ENCODE data around the gene SLC27A5. TPM values are rescaled to one million over a fixed set of nuclear protein-coding genes. Genes with fewer than 3 reads are reported as not detected.

Gene SLC27A5
- polyA plus RNA-seq, 1 of the 3 experiments (the other 2 are of a cell fraction): 57.3 TPM

- H2AFZ ChIP-seq (ENCODE audit: low read depth): no peak overlapping the region
- H3K36me3 ChIP-seq (replicated peaks in 1 of 2; ENCODE audit: control insufficient read depth in 1 of 2, insufficient read depth in 2 of 2, low read length in 1 of 2): peaks cover 0 to 17% of the 10 kb centered on the region in 2 experiments
- POLR2A ChIA-PET: no interaction called here
- no peak overlapping the region for H3K4me3 ChIP-seq (ENCODE audit: low read depth in 2 of 2, low read length in 1 of 2)
- H3K9ac ChIP-seq: no peak overlapping the region
- TF ChIP-seq ELF1 (IDR thresholded peaks at IDR 0.05) (no peak), YY1 (IDR thresholded peaks at IDR 0.05; ENCODE audit: low read depth) (no peak), GATA2 (CRISPR knock-in tag; IDR thresholded peaks at IDR 0.05) (no peak), EP300 (IDR thresholded peaks at IDR 0.05; ENCODE audit: borderline replicate concordance in 1 of 2, low read depth in 1 of 2, low read length in 1 of 2) (no peak), CHD2 (IDR thresholded peaks at IDR 0.05; ENCODE audit: low read length, partially characterized antibody) (no peak), MXI1 (IDR thresholded peaks at IDR 0.05; ENCODE audit: low read depth, low read length) (no peak), FOXJ3 (CRISPR knock-in tag; IDR thresholded peaks at IDR 0.05) (no peak), TAF1 (IDR thresholded peaks at IDR 0.05; ENCODE audit: borderline replicate concordance, low read depth, low read length) (no peak), RFX5 (IDR thresholded peaks at IDR 0.05; ENCODE audit: low read length) (no peak), FOXM1 (IDR thresholded peaks at IDR 0.05; ENCODE audit: low read depth) (no peak), SIN3A (IDR thresholded peaks at IDR 0.05; ENCODE audit: borderline replicate concordance, low read depth, low read length) (no peak), FOSL2 (IDR thresholded peaks at IDR 0.05; ENCODE audit: borderline replicate concordance, low read depth) (no peak), USF2 (IDR thresholded peaks at IDR 0.05; ENCODE audit: borderline replicate concordance, low read depth, low read length) (no peak), RAD21 (IDR thresholded peaks at IDR 0.05; ENCODE audit: low read length) (no peak)
- no peaks in the 10 kb centered on the region for H3K9me3 ChIP-seq
- no peak overlapping the region for H3K4me2 ChIP-seq
- CTCF ChIA-PET: interaction anchor here (1.4 kb wide), 1 partner anchor 39 kb away, joined by 5 read pairs; the partner anchor contains the start of gene ZBTB45
- DNase-seq: no peak
- 93% methylated on average over 7 of the region's 28 CpGs for WGBS (ENCODE audit: low lambda C conversion rate)
- H3K4me1 ChIP-seq (ENCODE audit: control insufficient read depth in 1 of 2, insufficient read depth in 2 of 2, low read depth in 1 of 2, low read length in 1 of 2): peaks cover 0 to 24% of the 10 kb centered on the region in 2 experiments; a peak in 1 of 4 replicates
- H3F3A ChIP-seq (replicated peaks; ENCODE audit: insufficient read depth): peaks cover 3% of the 10 kb centered on the region
- no peaks in the 10 kb centered on the region for H3K79me2 ChIP-seq (ENCODE audit: insufficient read depth)
- no peak overlapping the region for H3K27ac ChIP-seq (ENCODE audit: low read depth in 2 of 2, low read length in 1 of 2)
- no peaks in the 10 kb centered on the region for H4K20me1 ChIP-seq (ENCODE audit: insufficient read depth)
- no peaks in the 10 kb centered on the region for H3K9me2 ChIP-seq
- H3K27me3 ChIP-seq (ENCODE audit: insufficient read depth): no peaks in the 10 kb centered on the region
These were observed 31.9 kb downstream of the SLC27A5 start for GRCh38 chr19:58479736-58480480.

GRCh38 chr19:58479303-58479702, 32.5 kb downstream of the SLC27A5 start:
- H3K36me3 ChIP-seq (replicated peaks in 1 of 2; ENCODE audit: control insufficient read depth in 1 of 2, insufficient read depth in 2 of 2, low read length in 1 of 2): peaks cover 0 to 17% of the 10 kb centered on the region in 2 experiments
- TF ChIP-seq IRF3 (IDR thresholded peaks at IDR 0.05; ENCODE audit: low read depth, low read length) (no peak), RXRA (IDR thresholded peaks at IDR 0.05; ENCODE audit: borderline replicate concordance, low read depth) (no peak), SMC3 (IDR thresholded peaks at IDR 0.05; ENCODE audit: low read depth, low read length) (no peak), CTCF (IDR thresholded peaks at IDR 0.05) (no peak), TEAD4 (IDR thresholded peaks at IDR 0.05; ENCODE audit: borderline replicate concordance, insufficient read depth) (no peak), EZH2phosphoT487 (IDR thresholded peaks at IDR 0.05; ENCODE audit: borderline replicate concordance, low read depth) (no peak), TCF12 (IDR thresholded peaks at IDR 0.05) (no peak), NRF1 (IDR thresholded peaks at IDR 0.05; ENCODE audit: low read depth, low read length) (no peak), CHD2 (IDR thresholded peaks at IDR 0.05; ENCODE audit: low read length, partially characterized antibody) (no peak)
- 92% methylated on average over 7 of the region's 7 CpGs for WGBS (ENCODE audit: low lambda C conversion rate)
- H3K4me1 ChIP-seq (ENCODE audit: control insufficient read depth in 1 of 2, insufficient read depth in 2 of 2, low read depth in 1 of 2, low read length in 1 of 2): peaks cover 0 to 28% of the 10 kb centered on the region in 2 experiments; a peak in 1 of 4 replicates
- H3K9ac ChIP-seq: no peak overlapping the region
- H3K27ac ChIP-seq (ENCODE audit: low read depth in 2 of 2, low read length in 1 of 2): no peak overlapping the region
- no peaks in the 10 kb centered on the region for H3K9me2 ChIP-seq
- no peak overlapping the region for H3K4me3 ChIP-seq (ENCODE audit: low read depth in 2 of 2, low read length in 1 of 2)
- no peaks in the 10 kb centered on the region for H4K20me1 ChIP-seq (ENCODE audit: insufficient read depth)
- H3K27me3 ChIP-seq (ENCODE audit: insufficient read depth): no peaks in the 10 kb centered on the region
- no peak for DNase-seq
- peaks cover 4% of the 10 kb centered on the region for H3F3A ChIP-seq (replicated peaks; ENCODE audit: insufficient read depth)
- H2AFZ ChIP-seq (ENCODE audit: low read depth): no peak overlapping the region
- H3K79me2 ChIP-seq (ENCODE audit: insufficient read depth): no peaks in the 10 kb centered on the region
- ChIA-PET POLR2A (no interaction called here), CTCF (interaction anchor here (1.4 kb wide), 1 partner anchor 40 kb away, joined by 5 read pairs; the partner anchor contains the start of gene ZBTB45)
- H3K4me2 ChIP-seq: no peak overlapping the region
- H3K9me3 ChIP-seq: no peaks in the 10 kb centered on the region

Data from SK-N-SH (cell line).